GM20431 (cell line): ENCODE results near the gene OSER1.

ENCODE experiments used
- in situ Hi-C: fragments of 300-500 bp; cut with MseI, MboI; formaldehyde crosslinking; loops from one replicate; pipeline ENCODE4 v1.15.0; 2020; ENCODE audit warnings: low sequenced_read_pairs; ENCODE audit not compliant: unreplicated experiment

OSER1 gene

GRCh38 chr20:44228465-44229258, 18.1 kb upstream of the OSER1 start:
- in situ Hi-C loops = no loop called here

DNA sequence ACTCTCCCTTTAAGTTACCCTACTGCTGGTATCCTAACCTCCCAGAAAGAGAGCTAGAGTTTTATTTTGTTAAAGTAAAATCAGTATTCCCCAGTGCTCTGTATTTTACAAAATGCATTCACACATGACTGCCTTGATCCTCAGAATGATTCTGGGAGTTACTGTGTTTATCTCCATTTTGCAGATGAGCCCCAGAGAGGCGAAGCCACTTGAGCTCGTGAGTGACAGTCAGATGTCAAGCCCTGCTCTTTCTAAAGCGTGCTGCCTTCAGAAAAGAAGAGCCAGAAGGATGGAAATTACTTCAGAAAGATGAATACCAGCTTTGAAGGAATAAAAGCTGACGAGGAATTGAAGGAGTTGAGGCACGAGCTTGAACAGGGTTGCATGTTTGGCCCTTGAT, 14.1 kb upstream of the OSER1 start:
- in situ Hi-C loops = no loop called here

GRCh38 chr20:44223721-44224120, 13.2 kb upstream of the OSER1 start:
- in situ Hi-C loops = no loop called here

DNA sequence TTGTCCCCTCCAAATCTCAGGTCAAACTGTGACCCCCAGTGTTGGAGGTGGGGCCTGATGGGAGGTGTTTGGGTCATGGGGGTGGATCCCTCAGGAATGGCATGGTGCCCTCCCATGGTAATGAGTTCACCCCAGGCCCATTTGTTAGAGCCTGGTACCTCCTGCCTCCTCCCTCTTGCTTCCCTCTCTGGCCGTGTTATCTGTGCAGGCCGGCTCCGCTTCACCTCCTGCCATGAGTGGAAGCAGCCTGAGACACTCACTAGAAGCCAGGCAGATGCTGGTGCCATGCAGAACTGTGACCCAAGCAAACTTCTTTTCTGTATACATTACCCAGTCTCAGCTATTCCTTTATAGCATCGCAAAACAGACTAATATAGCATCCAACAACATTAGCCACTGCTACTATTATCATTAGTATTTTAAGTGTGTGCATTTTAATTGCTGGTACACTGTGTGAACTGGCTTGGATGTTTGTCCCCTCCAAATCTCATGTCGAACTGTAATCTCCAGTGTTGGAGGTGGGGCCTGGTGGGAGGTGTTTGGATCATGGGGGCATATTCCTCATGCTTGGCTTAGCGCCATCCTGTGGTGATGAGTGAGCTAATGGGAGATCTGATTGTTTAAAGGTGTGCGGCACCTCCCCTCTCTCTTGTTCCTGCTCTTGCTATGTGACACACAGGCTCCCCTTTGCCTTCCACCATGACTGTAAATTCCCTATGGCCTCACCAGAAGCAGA, 12.2 kb upstream of the OSER1 start:
- in situ Hi-C loops = no loop called here

DNA sequence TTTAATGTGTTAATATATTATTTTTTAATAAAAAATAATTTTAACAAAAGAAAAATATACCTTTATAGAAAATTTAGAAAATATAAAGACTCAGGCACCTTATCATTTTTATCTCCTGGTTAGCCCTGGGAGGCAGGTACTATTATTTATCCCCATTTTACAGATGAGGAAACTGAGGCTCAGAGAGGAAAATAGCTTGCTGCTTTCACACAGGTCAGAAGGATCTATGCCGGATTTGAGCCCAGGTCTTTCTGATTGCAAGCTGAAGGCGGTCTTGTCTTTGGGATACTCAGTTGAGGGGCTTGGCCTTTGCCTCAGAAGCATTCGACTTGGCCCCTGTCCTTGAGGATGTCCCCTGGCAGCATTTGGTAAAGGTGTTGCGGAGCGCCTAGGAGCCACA, 11.5 kb upstream of the OSER1 start:
- in situ Hi-C loops = no loop called here

- in situ Hi-C loops = no loop called here
Observed at GRCh38 chr20:44221368-44221954, 10.9 kb upstream of the OSER1 start.

GRCh38 chr20:44219791-44220190, 9.2 kb upstream of the OSER1 start:
- in situ Hi-C loops = no loop called here

DNA sequence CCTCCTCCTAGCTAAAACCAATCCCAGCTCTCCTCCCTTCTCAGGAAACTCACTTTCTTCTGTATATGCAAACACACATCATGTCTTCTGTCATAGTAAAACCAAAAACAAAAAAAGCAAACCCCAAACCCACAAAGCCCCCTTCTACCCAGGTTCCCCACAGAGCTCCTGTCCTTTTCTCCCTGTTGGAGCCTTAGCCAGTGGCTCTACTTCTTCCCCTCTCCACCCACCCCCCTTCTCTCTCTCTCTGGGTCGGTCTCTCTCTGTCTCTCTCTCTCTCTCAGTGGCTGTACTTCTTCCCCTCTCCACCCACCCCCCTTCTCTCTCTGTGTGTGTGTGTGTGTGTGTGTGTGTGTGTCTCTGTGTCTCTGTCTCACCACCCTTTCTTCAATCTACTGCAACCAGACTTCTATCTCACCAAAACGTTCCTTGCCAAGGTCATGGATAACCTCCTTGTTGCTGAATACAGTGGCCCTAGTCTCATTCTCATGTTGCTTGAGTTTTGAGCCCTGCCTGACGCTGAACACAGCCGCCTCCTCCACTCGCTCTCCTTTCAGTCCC, 8.7 kb upstream of the OSER1 start:
- in situ Hi-C loops = no loop called here

GRCh38 chr20:44218446-44218845, 7.9 kb upstream of the OSER1 start:
- in situ Hi-C loops = no loop called here

- in situ Hi-C loops = no loop called here
Observed at GRCh38 chr20:44217342-44218092, 6.9 kb upstream of the OSER1 start.

GRCh38 chr20:44215125-44215524, 4.6 kb upstream of the OSER1 start:
- in situ Hi-C loops = no loop called here

GRCh38 chr20:44212792-44213191, 2.2 kb upstream of the OSER1 start:
- in situ Hi-C loops = no loop called here

DNA sequence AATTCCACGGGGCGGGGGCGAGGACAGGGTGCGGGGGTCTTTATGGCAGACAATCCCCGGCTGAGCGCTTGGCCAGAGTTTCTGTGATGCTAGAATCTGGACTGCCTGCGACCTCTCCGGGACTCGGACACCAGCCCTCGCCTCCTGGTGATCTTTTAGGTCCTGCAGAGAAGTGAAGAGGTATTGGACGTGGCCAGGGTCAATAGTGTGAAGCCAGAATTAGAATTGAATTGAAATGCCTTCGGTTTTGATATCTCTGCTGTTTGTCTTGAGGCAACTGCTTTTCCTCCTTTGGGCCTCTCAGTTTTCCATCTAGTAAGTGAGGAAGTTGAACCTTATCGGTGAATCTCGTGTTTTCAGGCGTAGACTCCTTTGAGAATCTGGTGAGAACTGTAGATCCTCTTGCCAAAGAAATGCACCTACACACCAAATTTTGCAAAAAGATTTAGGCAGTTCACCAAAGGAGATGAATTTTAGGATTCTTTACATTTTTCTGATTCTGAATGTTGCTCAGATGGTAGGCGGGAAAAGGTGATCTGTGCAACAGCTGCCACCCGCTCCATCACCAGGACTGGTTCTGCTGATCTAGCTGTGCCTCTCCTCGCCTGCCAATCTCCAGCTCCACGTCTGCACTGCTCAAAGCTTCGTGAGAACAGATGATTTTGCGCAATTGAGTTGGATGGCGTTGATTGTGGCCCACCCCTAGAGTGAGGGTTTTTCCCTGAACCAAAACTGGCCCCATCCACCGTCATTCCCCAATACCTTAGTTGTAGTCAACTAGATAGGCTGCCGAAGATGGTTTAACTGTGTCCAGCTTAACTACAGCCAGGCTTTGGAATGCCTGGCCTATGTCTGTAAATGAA, 837 bp upstream of the OSER1 start:
- in situ Hi-C loops = no loop called here

DNA sequence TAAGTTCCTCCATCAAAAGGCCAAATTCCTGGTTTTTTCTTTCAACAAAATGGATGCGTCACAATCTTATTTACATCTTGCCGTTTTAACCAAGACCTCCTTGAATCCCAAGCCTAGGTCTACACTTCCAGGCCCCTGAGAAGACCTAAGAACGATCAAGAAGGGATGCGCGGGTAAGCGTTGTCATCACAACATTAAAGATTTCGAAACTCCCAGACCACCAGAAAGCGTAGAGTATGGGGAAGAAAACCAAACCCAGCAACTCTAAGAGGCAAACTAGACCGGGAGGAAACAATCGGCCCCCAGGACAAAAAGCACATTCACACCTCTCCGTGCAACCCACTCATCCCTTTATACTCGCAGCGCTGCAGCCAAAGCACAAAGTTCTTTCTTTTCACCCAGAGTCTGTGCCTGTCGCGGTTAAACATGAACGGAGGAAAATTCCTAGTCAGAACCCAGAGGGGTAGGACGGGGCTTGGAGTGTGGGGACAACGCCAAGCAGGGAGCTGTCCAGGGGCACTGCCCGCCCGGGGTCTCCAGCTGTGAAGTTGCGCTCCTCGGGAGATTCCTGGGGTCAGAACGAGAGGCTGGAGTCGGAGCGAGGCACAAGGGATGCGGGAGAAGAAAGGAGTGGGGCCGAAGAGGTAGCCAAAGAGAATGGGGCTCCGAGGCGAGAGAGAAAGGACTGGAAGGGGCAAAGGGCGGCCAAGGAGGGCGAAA, 725 bp downstream of the OSER1 start:
- in situ Hi-C loops = no loop called here

DNA sequence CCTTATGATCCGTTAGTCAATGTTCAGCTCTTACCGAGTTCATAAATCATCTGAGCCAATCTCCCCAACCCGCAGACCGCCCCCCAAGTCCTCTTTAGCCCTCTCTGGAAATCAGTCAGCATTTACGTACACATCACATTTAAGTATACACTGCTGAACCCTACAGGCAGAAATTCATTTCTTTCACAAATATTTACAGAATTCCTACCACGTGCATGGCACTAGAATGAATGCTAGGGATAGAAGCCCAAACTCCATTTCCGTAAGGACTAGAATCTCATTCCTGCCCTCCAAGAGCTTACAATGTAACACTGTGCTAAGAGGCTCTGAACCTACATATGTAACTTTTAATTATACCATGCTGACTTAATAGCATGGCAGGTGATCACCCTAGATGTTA, 1.8 kb downstream of the OSER1 start:
- in situ Hi-C loops = no loop called here

GRCh38 chr20:44208165-44208564, 2.4 kb downstream of the OSER1 start:
- in situ Hi-C loops = no loop called here

DNA sequence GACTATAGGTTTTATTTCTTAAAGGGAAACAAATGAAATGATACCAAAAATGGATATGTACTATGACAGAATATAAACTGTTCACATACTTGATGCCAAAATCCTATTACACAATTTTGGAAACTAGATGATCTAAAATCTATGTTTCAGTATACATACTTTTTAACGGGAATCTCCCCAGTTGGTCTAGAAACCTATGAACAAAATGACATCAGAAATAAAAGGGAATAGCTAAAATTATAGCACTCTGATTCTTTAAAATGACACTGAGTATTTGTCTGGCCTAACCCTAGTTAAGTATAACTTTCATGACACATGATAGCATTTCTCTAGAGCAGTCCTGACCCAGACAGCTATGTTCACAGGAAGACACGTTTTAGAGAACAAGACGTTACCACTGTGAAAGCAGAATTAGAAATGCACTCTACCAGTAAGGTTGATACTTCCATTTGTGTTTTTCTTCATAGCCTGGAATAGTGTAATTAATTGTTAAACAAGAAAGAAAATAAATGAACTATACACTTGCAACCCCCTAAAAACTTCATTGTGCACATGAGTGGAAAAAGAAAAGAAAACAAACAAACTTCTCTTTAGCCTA, 3.3 kb downstream of the OSER1 start:
- in situ Hi-C loops = no loop called here

DNA sequence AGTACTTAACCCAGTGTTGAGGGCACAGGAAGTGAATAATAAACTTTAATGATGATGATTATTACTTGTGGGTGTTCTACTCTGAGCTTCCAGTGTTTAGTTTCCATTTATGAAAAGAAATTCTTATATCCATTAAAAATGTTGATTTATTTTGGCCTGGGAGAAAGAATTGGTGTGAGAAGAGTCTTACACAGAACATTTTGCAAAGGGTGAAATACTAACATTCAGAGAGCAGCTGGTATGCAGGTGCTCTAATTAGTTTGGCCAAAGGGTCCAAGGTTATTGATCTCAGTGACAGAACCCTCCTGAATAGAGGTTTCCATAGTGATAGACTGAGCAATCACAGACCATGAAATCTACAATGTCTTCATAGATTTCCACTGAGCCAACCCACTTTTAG, 4.4 kb downstream of the OSER1 start:
- in situ Hi-C loops = no loop called here
